Renal cortical epithelial cell (primary cell): ENCODE results near the gene CERK. TPM values are rescaled to one million over a fixed set of nuclear protein-coding genes. Genes with fewer than 3 reads are reported as not detected.
"Not testable (repeated sequence)": the region's sequence is repeated elsewhere in the genome, so short reads cannot be mapped to it uniquely, and the experiment has no call there.

Experiments used
- DNase-seq: peaks from one replicate; pipeline ENCODE4 v3.0.0-alpha.2; 2011; ENCODE audit warnings: low read depth
- total RNA-seq: library from RNA; depleted of rRNA; stranded (reverse); fragments of >200 nt; gene quantifications from 2 replicates; pipeline ENCODE4 v1.2.3, GENCODE V29; 2014

Gene CERK
- 16.5 and 25.9 TPM in 2 replicates for total RNA-seq

GRCh38 chr22:46737976-46738646, at the start of gene CERK:
Gene CERK (minus strand): TSS chr22:46738252. CDS start chr22:46738148, 104 bp downstream.
- DNase-seq, result no peak

- DNase-seq, result no peak
Observed at GRCh38 chr22:46783721-46784120, 45.7 kb upstream of the CERK start.

GRCh38 chr22:46782200-46782599, 44.1 kb upstream of the CERK start:
- not testable (repeated sequence) for DNase-seq

GRCh38 chr22:46781291-46781690, 43.2 kb upstream of the CERK start:
- no peak for DNase-seq

- no peak for DNase-seq
Observed at GRCh38 chr22:46780453-46780852, 42.4 kb upstream of the CERK start.

GRCh38 chr22:46779651-46780050, 41.6 kb upstream of the CERK start:
- no peak for DNase-seq

- DNase-seq, result no peak
Observed at GRCh38 chr22:46779023-46779422, 41.0 kb upstream of the CERK start.

- DNase-seq, result no peak
Observed at GRCh38 chr22:46777609-46777970, 39.5 kb upstream of the CERK start.

- DNase-seq, result no peak
Observed at GRCh38 chr22:46776876-46777608, 39.0 kb upstream of the CERK start.

GRCh38 chr22:46775850-46776826, 38.1 kb upstream of the CERK start:
- no peak for DNase-seq

GRCh38 chr22:46774980-46775849, 37.2 kb upstream of the CERK start:
- no peak for DNase-seq

- no peak for DNase-seq
Observed at GRCh38 chr22:46774253-46774979, 36.4 kb upstream of the CERK start.

GRCh38 chr22:46773076-46773475, 35.0 kb upstream of the CERK start:
- DNase-seq, result no peak

GRCh38 chr22:46770726-46771125, 32.7 kb upstream of the CERK start:
- no peak for DNase-seq

- DNase-seq, result no peak
Observed at GRCh38 chr22:46770151-46770641, 32.1 kb upstream of the CERK start.

- DNase-seq, result no peak
Observed at GRCh38 chr22:46769706-46770105, 31.7 kb upstream of the CERK start.

GRCh38 chr22:46769191-46769675, 31.2 kb upstream of the CERK start:
- peak; percentile 62 for DNase-seq

GRCh38 chr22:46767249-46767985, 29.4 kb upstream of the CERK start:
- no peak for DNase-seq

- DNase-seq, result no peak
Observed at GRCh38 chr22:46766611-46767010, 28.6 kb upstream of the CERK start.
